Raji (cell line): ENCODE results near the gene PIGQ.

Experiments used
- POLR2A ChIP-seq: IDR thresholded peaks from 2 replicates; pipeline ENCODE4 v1.6.1; 2011; ENCODE audit warnings: low read depth, low read length, control low read depth; ENCODE audit not compliant: insufficient read depth

PIGQ gene

GRCh38 chr16:578870-579405 is 9.2 kb downstream of the PIGQ start:
- TF ChIP-seq POLR2A: no peak

DNA sequence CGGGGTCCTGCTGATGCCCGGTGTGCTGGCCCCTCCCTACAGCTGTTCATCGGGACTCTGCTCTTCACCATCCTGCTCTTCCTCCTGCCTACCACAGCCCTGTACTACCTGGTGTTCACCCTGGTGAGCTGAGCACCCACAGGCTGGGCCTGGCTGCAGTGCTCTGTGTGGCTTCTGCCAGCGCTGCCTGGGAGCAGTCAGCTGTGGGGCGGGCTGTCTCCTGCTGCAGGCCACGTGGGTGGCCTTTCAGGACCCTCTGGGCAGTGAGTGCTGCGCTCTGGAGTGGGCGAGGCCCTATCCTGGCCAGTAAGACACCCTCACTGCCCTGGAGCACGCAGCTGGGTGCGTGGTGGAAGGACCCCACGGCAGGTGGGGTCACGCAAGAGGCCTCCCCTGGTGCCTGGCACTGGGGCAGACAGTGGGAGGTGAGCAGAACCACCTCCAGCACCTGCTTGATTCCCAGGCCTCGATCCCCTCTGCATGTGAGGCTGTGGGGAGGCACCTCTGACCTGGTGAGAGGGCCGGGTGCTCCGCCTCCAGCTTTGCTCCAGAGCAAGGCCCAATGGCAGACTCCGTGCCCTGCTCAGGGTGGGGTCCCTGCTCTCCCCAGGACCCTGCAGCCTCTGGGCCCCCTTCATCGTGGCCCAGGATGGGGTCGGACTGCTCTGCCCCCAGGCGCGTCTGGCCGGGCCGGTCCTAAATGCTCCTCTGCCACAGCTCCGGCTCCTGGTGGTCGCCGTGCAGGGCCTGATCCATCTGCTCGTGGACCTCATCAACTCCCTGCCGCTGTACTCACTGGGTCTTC is 10.6 kb downstream of the PIGQ start:
- no peak for TF ChIP-seq POLR2A

GRCh38 chr16:580946-581498 is 11.3 kb downstream of the PIGQ start:
- no peak for TF ChIP-seq POLR2A

DNA sequence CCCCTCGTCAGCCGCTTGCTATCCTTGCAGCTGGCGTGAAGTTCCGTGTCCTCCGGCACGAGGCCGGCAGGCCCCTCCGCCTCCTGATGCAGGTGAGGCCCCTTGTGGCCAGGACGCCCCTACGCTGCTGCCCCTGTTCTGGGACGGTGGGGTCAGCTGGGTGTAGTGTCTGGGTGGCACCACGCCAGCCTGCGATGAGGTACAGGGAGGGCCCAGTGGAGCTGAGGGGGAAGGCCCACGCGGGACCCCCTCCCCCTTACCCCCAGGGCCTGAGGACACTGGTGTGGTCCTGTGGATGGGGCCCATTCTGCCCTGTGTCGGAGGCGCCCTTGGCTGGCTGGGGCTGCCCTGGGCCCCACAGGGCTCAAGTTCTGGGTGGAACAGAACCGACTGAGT is 12.4 kb downstream of the PIGQ start:
- no peak for TF ChIP-seq POLR2A

GRCh38 chr16:582614-583331 is 13.0 kb downstream of the PIGQ start:
- no peak for TF ChIP-seq POLR2A

DNA sequence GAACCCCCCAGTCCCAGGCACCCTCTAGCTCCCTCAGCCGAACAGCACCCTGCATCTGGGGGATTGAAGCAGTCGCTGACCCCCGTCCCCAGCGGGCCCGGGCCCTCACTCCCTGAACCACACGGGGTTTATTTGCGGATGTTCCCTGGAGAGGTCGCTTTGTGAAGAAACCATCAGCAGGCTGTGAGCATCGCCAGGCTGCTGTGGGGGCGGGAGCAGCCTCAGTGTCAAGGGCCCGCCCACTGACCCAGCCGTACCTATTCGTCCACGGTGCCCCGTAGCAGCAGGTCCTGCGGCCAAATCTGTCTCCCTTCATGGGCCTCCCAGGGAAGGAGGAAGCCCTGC is 13.7 kb downstream of the PIGQ start:
- TF ChIP-seq POLR2A: no peak

GRCh38 chr16:583815-584591 is 14.2 kb downstream of the PIGQ start:
- no peak for TF ChIP-seq POLR2A

DNA sequence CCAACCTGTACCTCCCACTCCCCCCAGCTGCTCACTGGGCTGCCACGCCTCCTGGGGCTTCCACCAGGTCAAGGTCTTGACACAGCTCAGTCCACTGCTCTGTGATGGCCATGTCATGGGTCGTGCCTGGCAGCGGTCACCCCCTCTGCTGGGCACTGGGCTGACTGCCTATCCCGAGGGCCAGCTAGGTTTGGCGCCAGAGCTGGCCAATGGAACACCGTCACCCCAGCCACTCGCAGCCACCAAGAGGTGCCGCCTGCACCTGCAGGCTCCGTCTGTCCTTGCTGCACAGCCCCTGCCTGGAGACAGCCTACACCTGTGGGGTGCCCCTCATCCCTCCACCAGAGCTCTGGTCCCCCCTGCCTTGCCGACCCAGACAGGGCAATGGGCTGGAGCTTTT is 15.6 kb downstream of the PIGQ start:
- peak; percentile 30; the same call in 1 of the 2 replicates for TF ChIP-seq POLR2A

GRCh38 chr16:586047-586644 is 16.4 kb downstream of the PIGQ start:
- no peak for TF ChIP-seq POLR2A

- TF ChIP-seq POLR2A: peak; percentile 68
These were observed 17.1 kb downstream of the PIGQ start for GRCh38 chr16:586645-587590.

DNA sequence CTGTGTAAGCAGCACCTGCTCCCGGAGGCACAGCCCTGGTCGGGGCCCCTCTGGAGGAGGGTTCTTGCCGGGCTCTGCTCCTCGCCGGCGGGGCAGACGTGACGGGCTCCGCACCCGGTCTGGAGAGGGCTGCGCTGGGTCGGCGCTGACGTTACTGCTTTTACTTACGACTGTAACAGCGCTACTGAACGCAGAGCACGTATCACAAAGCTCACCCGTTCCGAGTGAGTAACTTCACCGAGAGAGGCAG is 18.8 kb downstream of the PIGQ start:
- TF ChIP-seq POLR2A: no peak

DNA sequence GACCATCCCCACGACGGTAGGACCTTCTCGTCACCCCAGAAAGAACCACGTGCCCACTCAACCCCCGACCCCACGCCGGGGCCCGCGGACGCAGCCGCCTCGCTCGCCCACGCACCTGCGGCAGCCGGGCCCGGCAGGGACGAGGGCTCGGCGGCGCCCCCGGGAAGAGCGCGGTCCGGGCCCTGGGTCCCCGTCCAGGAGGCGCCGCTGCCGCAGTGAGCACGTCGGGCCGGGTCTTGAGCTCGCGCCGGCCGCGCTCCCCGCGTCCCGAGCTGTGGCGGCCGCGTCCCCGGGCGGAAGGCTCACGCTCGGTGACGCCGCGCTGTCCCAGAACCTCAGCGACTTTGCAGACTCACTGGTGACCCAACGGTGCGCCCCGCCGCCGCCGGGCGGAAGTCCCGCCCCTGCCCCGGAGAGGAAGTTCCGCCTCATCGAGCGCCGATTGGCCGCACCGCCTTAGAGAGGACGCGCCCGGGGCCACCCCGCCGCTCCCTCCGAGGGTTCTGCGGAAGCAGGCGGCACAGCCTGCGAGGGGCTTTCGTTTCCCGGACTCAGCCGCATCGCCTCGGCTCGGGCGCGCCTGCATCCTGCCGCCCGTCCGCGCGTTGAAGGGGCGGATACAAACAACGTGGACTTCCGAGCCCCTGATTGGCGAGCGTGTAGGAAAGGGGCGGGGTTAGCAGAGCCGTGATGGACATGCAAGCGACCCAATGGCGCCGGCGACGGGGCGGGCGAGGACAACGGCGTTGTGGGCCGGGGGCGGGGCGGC is 19.3 kb downstream of the PIGQ start:
- TF ChIP-seq POLR2A: peak; percentile 87

GRCh38 chr16:589658-590187 is 20.0 kb downstream of the PIGQ start, which contains the start of gene RAB40C:
TSS of gene RAB40C (plus strand) at chr16:590066. CDS start at chr16:590292, 226 bp downstream.
- TF ChIP-seq POLR2A: no peak; the same call in 1 of the 2 replicates
